Activated T-cell treated with anti-CD3 and anti-CD28 coated beads, Interleukin-2, amount 50 U/mL, for 1 hour (primary cell): ENCODE data around the gene CFAP298.
"Not testable (repeated sequence)": the region's sequence is repeated elsewhere in the genome, so short reads cannot be mapped to it uniquely, and the experiment has no call there.

Experiments
- DNase-seq: peaks from one replicate; pipeline ENCODE4 v3.0.0-alpha.2; 2020

The CFAP298 gene, protein sequence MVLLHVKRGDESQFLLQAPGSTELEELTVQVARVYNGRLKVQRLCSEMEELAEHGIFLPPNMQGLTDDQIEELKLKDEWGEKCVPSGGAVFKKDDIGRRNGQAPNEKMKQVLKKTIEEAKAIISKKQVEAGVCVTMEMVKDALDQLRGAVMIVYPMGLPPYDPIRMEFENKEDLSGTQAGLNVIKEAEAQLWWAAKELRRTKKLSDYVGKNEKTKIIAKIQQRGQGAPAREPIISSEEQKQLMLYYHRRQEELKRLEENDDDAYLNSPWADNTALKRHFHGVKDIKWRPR

GRCh38 chr21:32612075-32612998, at the start of gene CFAP298:
TSS of gene CFAP298 (minus strand) at chr21:32612377. CDS start at chr21:32612243, 134 bp downstream.
- peak; percentile 89 for DNase-seq

DNA sequence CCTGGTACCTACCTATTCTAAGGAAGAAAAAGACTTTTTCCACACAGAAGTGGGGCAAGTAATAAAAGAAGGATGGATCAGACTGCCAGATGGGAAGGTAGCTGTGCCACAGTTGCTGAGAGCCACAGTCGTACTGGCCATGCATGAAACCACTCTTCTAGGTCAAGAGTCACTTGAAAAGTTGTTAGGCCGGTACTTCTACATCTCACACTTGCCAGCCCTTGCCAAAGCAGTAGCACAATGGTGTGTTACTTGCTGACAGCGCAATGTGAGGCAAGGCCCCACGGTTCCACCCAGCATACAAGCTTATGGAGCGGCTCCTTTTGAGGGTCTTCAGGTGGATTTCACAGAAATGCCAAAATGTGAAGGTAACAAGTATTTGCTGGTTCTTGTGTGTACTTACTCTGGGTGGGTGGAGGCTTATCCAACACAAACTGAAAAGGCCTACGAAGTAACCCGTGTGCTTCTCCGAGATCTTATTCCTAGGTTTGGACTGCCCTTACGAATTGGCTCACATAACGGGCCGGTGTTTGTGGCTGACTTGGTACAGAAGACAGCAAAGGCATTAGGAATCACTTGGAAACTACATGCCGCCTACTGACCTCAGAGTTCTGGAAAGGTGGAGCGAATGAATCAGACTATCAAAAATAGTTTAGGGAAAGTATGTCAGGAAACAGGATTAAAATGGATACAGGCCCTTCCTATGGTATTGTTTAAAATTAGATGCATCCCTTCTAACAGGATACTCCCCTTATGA, 49.0 kb upstream of the CFAP298 start:
- DNase-seq, result not testable (repeated sequence)

- DNase-seq, result no peak
Observed at GRCh38 chr21:32658524-32658923, 46.3 kb upstream of the CFAP298 start.

GRCh38 chr21:32653326-32653901, 41.2 kb upstream of the CFAP298 start:
- DNase-seq, result no peak

GRCh38 chr21:32648165-32648564, 36.0 kb upstream of the CFAP298 start:
- no peak for DNase-seq

DNA sequence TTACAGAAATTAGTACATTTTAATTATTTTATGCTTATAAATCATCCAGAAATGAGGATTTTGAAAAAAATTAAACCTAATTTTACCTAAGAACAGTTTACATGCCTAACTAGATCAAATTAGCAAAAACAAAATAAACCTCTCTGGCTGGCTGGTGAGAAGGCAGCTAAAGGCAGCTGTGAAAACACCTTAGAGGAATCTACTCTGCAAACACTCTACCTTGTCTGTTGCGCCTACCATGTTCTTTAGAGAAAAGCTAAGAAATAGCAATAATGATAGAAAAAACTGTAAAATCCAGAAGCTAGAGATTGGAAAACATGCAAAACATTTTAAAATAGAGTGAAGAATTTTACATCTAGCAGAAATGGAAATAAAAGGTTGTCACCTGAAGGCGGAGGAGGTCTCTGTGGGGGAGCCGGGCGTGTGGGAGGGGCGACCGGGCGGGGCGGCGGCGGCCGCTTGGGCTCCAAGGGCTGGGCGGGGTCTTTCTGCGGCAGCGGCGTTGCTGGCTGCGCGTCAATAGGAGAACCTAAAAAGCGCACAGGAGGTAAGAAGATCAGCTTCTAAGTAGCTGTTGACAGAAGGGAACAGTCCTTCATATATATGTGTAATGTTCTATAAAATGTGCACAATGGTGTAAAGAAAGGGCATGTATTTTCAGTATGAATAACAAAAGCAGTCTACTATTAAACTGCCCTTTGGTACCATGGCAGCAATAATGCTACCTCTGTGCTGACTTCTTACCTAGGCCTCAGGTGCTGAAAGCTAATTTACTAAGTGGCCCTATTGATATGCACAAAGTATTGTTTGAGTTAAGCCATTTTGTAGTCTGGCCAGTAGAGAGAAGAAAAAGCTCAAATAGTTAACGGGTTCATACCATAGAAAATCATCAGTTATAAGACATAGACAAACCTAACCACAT, 33.3 kb upstream of the CFAP298 start:
- no peak for DNase-seq

GRCh38 chr21:32641710-32642698, 29.8 kb upstream of the CFAP298 start:
- DNase-seq, result no peak

GRCh38 chr21:32626621-32627196, 14.5 kb upstream of the CFAP298 start:
- no peak for DNase-seq

DNA sequence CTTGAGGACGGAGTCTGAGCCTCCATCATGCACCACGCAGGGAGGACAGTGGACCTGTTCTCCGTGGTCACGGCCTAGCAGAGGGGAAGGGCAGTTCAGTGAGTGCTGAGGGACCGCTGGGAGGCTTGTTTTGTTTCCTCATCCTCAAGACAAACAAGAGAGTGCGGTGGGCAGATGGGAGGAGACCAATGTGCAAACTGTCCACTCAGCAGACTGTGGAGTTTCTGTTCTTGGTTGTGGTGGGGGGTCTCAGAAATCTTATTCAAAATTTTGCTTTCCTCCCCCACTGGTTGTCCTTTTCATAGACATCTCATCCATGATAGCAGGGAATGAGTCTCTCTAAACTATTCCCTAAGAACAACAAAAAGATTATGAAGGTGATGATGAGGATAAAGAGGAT, 6.0 kb upstream of the CFAP298 start:
- DNase-seq, result not testable (repeated sequence)

DNA sequence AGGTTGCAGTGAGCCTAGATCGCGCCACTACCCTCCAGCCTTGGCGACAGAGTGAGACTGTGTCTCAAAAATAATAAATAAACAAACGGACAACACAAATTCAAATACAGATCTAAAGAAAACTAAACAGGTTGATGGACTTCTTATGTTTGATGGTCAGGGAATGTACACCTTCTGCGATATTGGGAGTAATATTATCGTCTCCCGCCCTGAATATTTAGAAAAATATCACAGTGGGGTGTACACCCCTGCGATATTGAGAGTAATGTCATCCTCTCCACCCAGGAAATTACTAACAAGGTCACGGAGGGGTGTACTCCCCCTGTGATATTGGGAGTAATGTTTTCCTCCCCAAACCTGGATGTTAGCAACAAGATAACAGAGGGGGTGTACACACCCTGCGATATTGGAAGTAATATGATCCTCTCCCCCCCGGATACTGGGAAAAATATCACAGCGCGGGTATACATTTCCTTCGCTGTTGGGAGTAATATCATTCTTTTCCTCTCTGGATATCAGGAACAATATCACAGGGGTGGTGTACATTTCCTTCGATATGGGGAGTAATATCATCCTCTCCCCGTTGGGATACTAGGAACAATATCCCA, 1.4 kb upstream of the CFAP298 start:
- no peak for DNase-seq

DNA sequence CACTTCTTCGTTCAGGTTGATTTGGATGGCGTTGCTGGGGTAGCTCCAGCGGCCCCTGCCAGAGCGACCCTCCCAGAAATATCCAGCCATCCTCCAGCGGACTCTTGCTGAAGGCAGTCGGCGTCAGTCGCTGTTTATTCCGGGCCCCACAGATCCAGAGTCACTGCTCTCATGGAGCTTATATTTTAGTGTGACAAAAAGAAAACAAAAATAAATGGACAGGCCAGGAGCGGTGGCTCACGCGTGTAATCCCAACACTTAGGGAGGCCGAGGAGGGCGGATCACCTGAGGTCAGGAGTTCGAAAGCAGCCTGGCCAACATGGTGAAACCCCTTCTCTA, 791 bp upstream of the CFAP298 start:
- no peak for DNase-seq

DNA sequence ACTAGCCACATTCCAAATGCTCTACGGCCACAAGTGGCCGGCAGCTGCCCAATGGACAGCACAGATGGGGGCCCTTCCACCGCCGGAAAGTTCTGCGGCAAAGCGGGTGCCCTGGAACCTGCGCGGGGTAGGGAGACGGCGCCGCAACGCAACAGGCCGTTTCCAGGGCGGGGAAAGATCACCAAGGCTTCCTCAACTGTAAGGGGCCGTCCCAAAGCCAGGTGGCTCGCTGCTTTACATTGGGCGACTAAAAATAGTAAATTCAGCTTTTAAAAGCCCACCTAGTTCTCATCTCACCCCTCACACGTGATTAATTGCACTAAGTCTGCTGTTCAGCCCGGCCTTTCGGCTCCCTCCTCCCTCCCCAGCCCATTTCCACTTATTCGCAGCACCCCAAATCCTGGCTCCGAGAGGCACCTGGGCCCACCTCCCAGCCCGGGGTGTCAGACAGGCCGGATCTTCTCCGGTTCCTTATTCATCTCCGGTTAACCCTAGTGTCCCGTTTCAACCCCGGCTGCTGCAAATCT, 643 bp downstream of the CFAP298 start:
- peak; percentile 38 for DNase-seq

GRCh38 chr21:32610940-32611339, 1.2 kb downstream of the CFAP298 start:
- not testable (repeated sequence) for DNase-seq

GRCh38 chr21:32608851-32609250, 3.3 kb downstream of the CFAP298 start:
- DNase-seq, result no peak

DNA sequence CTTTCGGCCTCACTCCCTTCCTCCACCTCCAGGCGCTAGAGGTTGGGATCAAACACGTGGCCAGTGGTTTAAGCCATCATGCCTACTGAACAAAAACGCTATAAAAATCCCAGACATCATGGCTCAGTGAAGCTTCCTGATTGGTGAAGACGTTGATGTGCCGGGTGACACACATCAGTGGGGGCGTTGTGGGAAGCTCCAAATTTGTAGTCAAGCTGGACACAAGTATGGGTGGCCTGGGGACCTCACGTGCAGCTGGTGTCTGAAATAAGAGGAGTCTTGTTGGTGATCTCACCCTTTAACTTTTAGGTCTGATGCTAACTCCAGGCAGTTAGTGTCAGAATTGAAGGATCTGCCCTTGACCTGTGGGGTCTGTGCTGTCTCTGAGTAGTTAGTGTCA, 6.7 kb downstream of the CFAP298 start:
- no peak for DNase-seq

GRCh38 chr21:32604464-32604863, 7.7 kb downstream of the CFAP298 start:
- no peak for DNase-seq

- no peak for DNase-seq
Observed at GRCh38 chr21:32603131-32603530, 9.0 kb downstream of the CFAP298 start.

DNA sequence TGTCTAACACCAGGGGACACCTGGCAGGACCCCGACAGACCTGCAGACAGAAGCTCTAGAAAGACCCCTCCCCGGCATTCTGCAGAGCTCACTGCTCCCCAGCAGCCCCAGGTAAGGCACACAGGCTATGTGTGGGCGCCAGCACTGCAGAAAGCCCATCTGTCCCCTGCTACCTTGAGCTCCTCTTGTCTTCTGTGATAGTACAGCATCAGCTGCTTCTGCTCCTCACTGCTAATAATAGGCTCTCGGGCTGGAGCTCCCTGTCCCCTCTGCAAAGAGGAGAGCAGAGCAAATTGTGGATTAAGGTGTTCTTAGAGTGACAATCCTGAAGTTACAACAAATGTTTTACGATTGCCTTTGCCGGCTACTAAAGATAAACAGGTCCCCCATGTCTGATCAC, 10.1 kb downstream of the CFAP298 start:
- no peak for DNase-seq

GRCh38 chr21:32599526-32599925, 12.7 kb downstream of the CFAP298 start:
- DNase-seq, result no peak

- DNase-seq, result no peak
Observed at GRCh38 chr21:32599091-32599490, 13.1 kb downstream of the CFAP298 start.
